GM18498 (cell line): ENCODE results near the gene SELENOK.
"Not testable (repeated sequence)": the region's sequence is repeated elsewhere in the genome, so short reads cannot be mapped to it uniquely, and the experiment has no call there.

Experiments
- ATAC-seq: cut with Tn5 transposase; IDR thresholded peaks from one replicate; pipeline ENCODE4 v1.9.1; 2021; ENCODE audit warnings: mild to moderate bottlenecking, moderate library complexity; ENCODE audit not compliant: unreplicated experiment

Gene SELENOK

GRCh38 chr3:53891497-53892285 is at the start of gene SELENOK:
Gene SELENOK (minus strand): TSS chr3:53891859.
- ATAC-seq, result peak; percentile 97

GRCh38 chr3:53941184-53941583 is 49.5 kb upstream of the SELENOK start:
- ATAC-seq, result no peak

GRCh38 chr3:53940623-53941022 is 49.0 kb upstream of the SELENOK start:
- no peak for ATAC-seq

GRCh38 chr3:53939813-53940212 is 48.2 kb upstream of the SELENOK start:
- no peak for ATAC-seq

GRCh38 chr3:53939086-53939582 is 47.5 kb upstream of the SELENOK start:
- no peak for ATAC-seq

GRCh38 chr3:53938645-53939044 is 47.0 kb upstream of the SELENOK start:
- peak; percentile 69 for ATAC-seq

- ATAC-seq, result no peak
Measured at GRCh38 chr3:53936347-53936746, 44.7 kb upstream of the SELENOK start.

GRCh38 chr3:53935283-53935901 is 43.7 kb upstream of the SELENOK start:
- no peak for ATAC-seq

- not testable (repeated sequence) for ATAC-seq
Measured at GRCh38 chr3:53927208-53927872, 35.7 kb upstream of the SELENOK start.

- no peak for ATAC-seq
Measured at GRCh38 chr3:53921296-53921695, 29.6 kb upstream of the SELENOK start.

- no peak for ATAC-seq
Measured at GRCh38 chr3:53919741-53920140, 28.1 kb upstream of the SELENOK start.

- no peak for ATAC-seq
Measured at GRCh38 chr3:53913401-53913800, 21.7 kb upstream of the SELENOK start.

- ATAC-seq, result no peak
Measured at GRCh38 chr3:53902711-53903110, 11.1 kb upstream of the SELENOK start.

GRCh38 chr3:53902067-53902466 is 10.4 kb upstream of the SELENOK start:
- ATAC-seq, result no peak

GRCh38 chr3:53900666-53901331 is 9.1 kb upstream of the SELENOK start:
- no peak for ATAC-seq

- ATAC-seq, result no peak
Measured at GRCh38 chr3:53899750-53900149, 8.1 kb upstream of the SELENOK start.

GRCh38 chr3:53892286-53892637 is 603 bp upstream of the SELENOK start:
- no peak for ATAC-seq

- no peak for ATAC-seq
Measured at GRCh38 chr3:53890726-53891475, 758 bp downstream of the SELENOK start.

- ATAC-seq, result no peak
Measured at GRCh38 chr3:53888232-53888631, 3.4 kb downstream of the SELENOK start.

GRCh38 chr3:53887446-53887845 is 4.2 kb downstream of the SELENOK start:
- ATAC-seq, result no peak

- ATAC-seq, result no peak
Measured at GRCh38 chr3:53885239-53885638, 6.4 kb downstream of the SELENOK start.
